Adipocyte (in vitro differentiated cells): ENCODE data around the gene CREB3.

Source experiments
- DNase-seq: peaks from one replicate; pipeline ENCODE4 v3.0.0-alpha.2; 2015; ENCODE audit warnings: low read depth
- H3K27me3 ChIP-seq: replicated peaks from 2 replicates; pipeline ENCODE4 v1.7.0; 2013; ENCODE audit warnings: mild to moderate bottlenecking, low read length, moderate library complexity; ENCODE audit not compliant: control insufficient read depth, insufficient read depth
- H3K36me3 ChIP-seq: 2 replicates; pipeline ENCODE4 v1.7.0; 2013; ENCODE audit warnings: low read length, mild to moderate bottlenecking, moderate library complexity; ENCODE audit not compliant: control insufficient read depth, insufficient read depth, severe bottlenecking
- H3K4me1 ChIP-seq: 2 replicates; pipeline ENCODE4 v1.7.0; 2013; ENCODE audit warnings: mild to moderate bottlenecking, low read length, moderate library complexity; ENCODE audit not compliant: control insufficient read depth, insufficient read depth
- H3K4me3 ChIP-seq: 2 replicates; pipeline ENCODE4 v1.7.0; 2013; ENCODE audit warnings: mild to moderate bottlenecking, low read length, moderate library complexity
- H3K9ac ChIP-seq: 2 replicates; pipeline ENCODE4 v1.7.0; 2013; ENCODE audit warnings: mild to moderate bottlenecking, low read length, moderate library complexity
- H3K9me3 ChIP-seq: 2 replicates; pipeline ENCODE4 v1.7.0; 2013; ENCODE audit warnings: mild to moderate bottlenecking, low read length, moderate library complexity; ENCODE audit not compliant: control insufficient read depth

CREB3 gene

GRCh38 chr9:35690294-35690613 lies 42.2 kb upstream of the CREB3 start:
- peaks cover 52% of the 10 kb centered on the region for H3K4me1 ChIP-seq
- H3K36me3 ChIP-seq, result peaks cover 16% of the 10 kb centered on the region
- H3K4me3 ChIP-seq, result peak overlapping the region; percentile 89
- no peaks in the 10 kb centered on the region for H3K27me3 ChIP-seq
- no peaks in the 10 kb centered on the region for H3K9me3 ChIP-seq
- peak overlapping the region; percentile 98 for H3K9ac ChIP-seq
- DNase-seq, result no peak

- peak; percentile 93 for DNase-seq
Observed at GRCh38 chr9:35690614-35691333, 41.7 kb upstream of the CREB3 start.

GRCh38 chr9:35691334-35691650 lies 41.2 kb upstream of the CREB3 start:
- peaks cover 19% of the 10 kb centered on the region for H3K36me3 ChIP-seq
- no peaks in the 10 kb centered on the region for H3K9me3 ChIP-seq
- peaks cover 46% of the 10 kb centered on the region for H3K4me1 ChIP-seq
- peak overlapping the region; percentile 78 for H3K4me3 ChIP-seq
- peak overlapping the region; percentile 98 for H3K9ac ChIP-seq
- H3K27me3 ChIP-seq, result no peaks in the 10 kb centered on the region
- no peak for DNase-seq

More at GRCh38 chr9:35690614-35691333, 41.7 kb upstream of the CREB3 start:
- Histone ChIP-seq H3K9me3 (no peaks in the 10 kb centered on the region), H3K4me3 (peak overlapping the region; percentile 89), H3K36me3 (peaks cover 14% of the 10 kb centered on the region), H3K27me3 (no peaks in the 10 kb centered on the region), H3K4me1 (peaks cover 49% of the 10 kb centered on the region), H3K9ac (peak overlapping the region; percentile 98)

- no peak overlapping the region for H3K4me3 ChIP-seq
- no peaks in the 10 kb centered on the region for H3K27me3 ChIP-seq
- no peaks in the 10 kb centered on the region for H3K9me3 ChIP-seq
- no peak for DNase-seq
- peaks cover 42% of the 10 kb centered on the region for H3K4me1 ChIP-seq
- peaks cover 24% of the 10 kb centered on the region for H3K36me3 ChIP-seq
- peak overlapping the region; percentile 98 for H3K9ac ChIP-seq
Observed at GRCh38 chr9:35691757-35692301, 40.6 kb upstream of the CREB3 start.

- no peak overlapping the region for H3K4me3 ChIP-seq
- H3K36me3 ChIP-seq, result peaks cover 55% of the 10 kb centered on the region
- H3K9me3 ChIP-seq, result no peaks in the 10 kb centered on the region
- H3K27me3 ChIP-seq, result no peaks in the 10 kb centered on the region
- H3K9ac ChIP-seq, result peak overlapping the region; percentile 13
- DNase-seq, result no peak
- H3K4me1 ChIP-seq, result peaks cover 17% of the 10 kb centered on the region
Observed at GRCh38 chr9:35695943-35696401, 36.5 kb upstream of the CREB3 start.

- Histone ChIP-seq H3K4me1 (peaks cover 10% of the 10 kb centered on the region), H3K9ac (peak overlapping the region; percentile 38), H3K4me3 (no peak overlapping the region), H3K9me3 (no peaks in the 10 kb centered on the region), H3K36me3 (peaks cover 62% of the 10 kb centered on the region), H3K27me3 (no peaks in the 10 kb centered on the region)
- DNase-seq, result peak; percentile 79
Observed at GRCh38 chr9:35696520-35697215, 35.8 kb upstream of the CREB3 start.

- peaks cover 69% of the 10 kb centered on the region for H3K36me3 ChIP-seq
- H3K27me3 ChIP-seq, result no peaks in the 10 kb centered on the region
- H3K4me1 ChIP-seq, result peaks cover 5% of the 10 kb centered on the region
- H3K9me3 ChIP-seq, result no peaks in the 10 kb centered on the region
- DNase-seq, result no peak
- no peak overlapping the region for H3K4me3 ChIP-seq
- H3K9ac ChIP-seq, result no peak overlapping the region
Observed at GRCh38 chr9:35697486-35697885, 35.0 kb upstream of the CREB3 start.

- no peak overlapping the region for H3K4me3 ChIP-seq
- peaks cover 5% of the 10 kb centered on the region for H3K4me1 ChIP-seq
- peaks cover 76% of the 10 kb centered on the region for H3K36me3 ChIP-seq
- H3K9ac ChIP-seq, result no peak overlapping the region
- H3K27me3 ChIP-seq, result no peaks in the 10 kb centered on the region
- no peaks in the 10 kb centered on the region for H3K9me3 ChIP-seq
- DNase-seq, result no peak
Observed at GRCh38 chr9:35698231-35698630, 34.2 kb upstream of the CREB3 start.

GRCh38 chr9:35700031-35700430 lies 32.4 kb upstream of the CREB3 start:
- DNase-seq, result no peak
- H3K9me3 ChIP-seq, result no peaks in the 10 kb centered on the region
- H3K36me3 ChIP-seq, result peaks cover 94% of the 10 kb centered on the region
- H3K4me1 ChIP-seq, result peaks cover 2% of the 10 kb centered on the region
- H3K27me3 ChIP-seq, result no peaks in the 10 kb centered on the region
- no peak overlapping the region for H3K9ac ChIP-seq
- no peak overlapping the region for H3K4me3 ChIP-seq

GRCh38 chr9:35700942-35701341 lies 31.5 kb upstream of the CREB3 start:
- no peaks in the 10 kb centered on the region for H3K4me1 ChIP-seq
- H3K4me3 ChIP-seq, result no peak overlapping the region
- H3K9me3 ChIP-seq, result no peaks in the 10 kb centered on the region
- no peak for DNase-seq
- no peak overlapping the region for H3K9ac ChIP-seq
- peaks cover 99% of the 10 kb centered on the region for H3K36me3 ChIP-seq
- H3K27me3 ChIP-seq, result no peaks in the 10 kb centered on the region

- Histone ChIP-seq H3K9ac (no peak overlapping the region), H3K9me3 (no peaks in the 10 kb centered on the region), H3K27me3 (no peaks in the 10 kb centered on the region), H3K4me3 (no peak overlapping the region), H3K4me1 (no peaks in the 10 kb centered on the region), H3K36me3 (peaks cover 99% of the 10 kb centered on the region)
- no peak for DNase-seq
Observed at GRCh38 chr9:35702696-35703095, 29.8 kb upstream of the CREB3 start.
